Hepatocyte (in vitro differentiated cells): Measurements from ENCODE around the gene TMC5.

Experiments
- CTCF ChIP-seq: fragments of 200-600 bp; sonication (generic); IDR thresholded peaks from 2 replicates; pipeline ENCODE4 v1.5.1; 2016; ENCODE audit warnings: antibody characterized with exemption, mild to moderate bottlenecking; ENCODE audit not compliant: poor library complexity
- EZH2 ChIP-seq: fragments of 200-600 bp; sonication (generic); IDR thresholded peaks from 2 replicates; pipeline ENCODE4 v1.6.1; 2016; ENCODE audit warnings: antibody characterized with exemption, mild to moderate bottlenecking, borderline replicate concordance
- EZH2phosphoT487 ChIP-seq: fragments of 200-600 bp; sonication (generic); IDR thresholded peaks from one replicate; pipeline ENCODE4 v1.6.1; 2018; ENCODE audit warnings: antibody characterized with exemption, mild to moderate bottlenecking, low read depth, moderate library complexity; ENCODE audit not compliant: unreplicated experiment, severe bottlenecking

DNA sequence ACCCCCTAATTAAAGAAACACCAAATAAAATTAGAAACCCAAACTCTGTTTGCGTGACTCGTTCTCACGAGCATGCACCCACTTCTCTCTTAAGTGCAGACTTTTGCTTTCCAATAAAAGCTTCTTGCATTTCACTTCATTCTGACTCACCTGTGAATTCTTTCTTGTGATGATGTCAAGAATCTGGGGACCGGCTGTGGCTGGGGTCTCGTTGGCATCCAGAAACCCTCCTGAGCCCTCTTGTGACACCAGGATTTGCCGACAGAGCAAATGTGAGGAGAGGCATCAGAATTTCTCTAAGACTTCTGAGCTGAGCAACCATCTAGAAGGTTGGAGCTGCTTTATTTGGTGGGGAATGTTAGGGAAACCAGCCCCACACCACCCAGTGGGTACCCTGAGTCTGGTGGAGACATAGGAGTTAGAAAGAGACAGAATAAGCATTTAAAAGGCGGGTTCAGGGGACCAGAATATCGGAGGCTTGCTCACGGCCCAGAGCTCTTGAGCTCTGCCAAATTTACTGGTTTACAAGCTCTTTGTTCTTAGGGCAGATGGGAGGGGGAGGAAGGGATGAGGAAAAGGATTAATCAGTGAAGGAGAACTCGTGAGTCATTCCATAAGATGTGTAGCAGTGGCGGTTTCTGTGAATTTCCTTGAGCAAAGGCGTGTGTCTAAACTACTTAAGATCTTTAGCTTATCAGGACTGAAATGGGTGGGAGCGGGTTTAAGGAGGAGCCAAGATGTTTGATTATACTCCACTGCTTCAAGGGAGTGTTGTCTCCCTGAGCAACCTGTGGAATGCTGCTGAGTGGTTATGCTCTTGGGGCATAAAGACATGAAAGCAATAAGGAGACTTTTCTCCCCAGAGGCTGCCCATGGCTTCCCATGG is 24.2 kb upstream of the TMC5 start:
- no peak for TF ChIP-seq EZH2
- no peak for TF ChIP-seq CTCF
- no peak for TF ChIP-seq EZH2phosphoT487
